ENCODE measurements around the gene C1orf21.

The C1orf21 gene

GRCh38 chr1:184530226-184530625, 143.4 kb downstream of the C1orf21 start:
- no peak overlapping the region for H3K4me3 ChIP-seq (ENCODE audit: low read length)
- no peak overlapping the region for H3K4me2 ChIP-seq (ENCODE audit: low read length)
- peaks cover 14% of the 10 kb centered on the region for H3K4me1 ChIP-seq (ENCODE audit: control insufficient read depth, low read length)
- no peaks in the 10 kb centered on the region for H3K36me3 ChIP-seq (ENCODE audit: control insufficient read depth, low read length)
- peaks cover 3% of the 10 kb centered on the region for H3K27me3 ChIP-seq (ENCODE audit: control insufficient read depth, low read length)
- no peak overlapping the region for H3K27ac ChIP-seq (ENCODE audit: low read depth, low read length)
- H3F3A ChIP-seq (ENCODE audit: control insufficient read depth, insufficient read depth), result no peaks in the 10 kb centered on the region
- H3K9me3 ChIP-seq (ENCODE audit: control insufficient read depth, insufficient read depth, low read length), result no peaks in the 10 kb centered on the region
- TF ChIP-seq CTCF (IDR thresholded peaks at IDR 0.05; ENCODE audit: low read depth, low read length, poor library complexity, severe bottlenecking) (no peak), EZH2phosphoT487 (IDR thresholded peaks at IDR 0.05; ENCODE audit: borderline replicate concordance, low read length) (no peak)
- H3K9me2 ChIP-seq (replicated peaks; ENCODE audit: control insufficient read depth, low read length), result no peaks in the 10 kb centered on the region
- no peaks in the 10 kb centered on the region for H4K20me1 ChIP-seq (ENCODE audit: control insufficient read depth, insufficient read depth, low read depth, low read length)
- H3K79me2 ChIP-seq (ENCODE audit: control insufficient read depth, low read length), result no peaks in the 10 kb centered on the region

- peaks cover 3% of the 10 kb centered on the region for H3K27me3 ChIP-seq (ENCODE audit: control insufficient read depth, low read length)
- no peaks in the 10 kb centered on the region for H3K36me3 ChIP-seq (ENCODE audit: control insufficient read depth, low read length)
- no peaks in the 10 kb centered on the region for H3K9me3 ChIP-seq (ENCODE audit: control insufficient read depth, insufficient read depth, low read length)
- no peak overlapping the region for H3K27ac ChIP-seq (ENCODE audit: low read depth, low read length)
- H3K4me3 ChIP-seq (ENCODE audit: low read length), result no peak overlapping the region
- no peaks in the 10 kb centered on the region for H3K79me2 ChIP-seq (ENCODE audit: control insufficient read depth, low read length)
- no peaks in the 10 kb centered on the region for H3F3A ChIP-seq (ENCODE audit: control insufficient read depth, insufficient read depth)
- H3K4me2 ChIP-seq (ENCODE audit: low read length), result no peak overlapping the region
- TF ChIP-seq EZH2phosphoT487 (IDR thresholded peaks at IDR 0.05; ENCODE audit: borderline replicate concordance, low read length) (no peak), CTCF (IDR thresholded peaks at IDR 0.05; ENCODE audit: low read depth, low read length, poor library complexity, severe bottlenecking) (no peak)
- H4K20me1 ChIP-seq (ENCODE audit: control insufficient read depth, insufficient read depth, low read depth, low read length), result no peaks in the 10 kb centered on the region
- no peaks in the 10 kb centered on the region for H3K9me2 ChIP-seq (replicated peaks; ENCODE audit: control insufficient read depth, low read length)
- H3K4me1 ChIP-seq (ENCODE audit: control insufficient read depth, low read length), result peaks cover 14% of the 10 kb centered on the region
Observed at GRCh38 chr1:184531296-184531695, 144.5 kb downstream of the C1orf21 start.

- H3K27me3 ChIP-seq (ENCODE audit: control insufficient read depth, low read length), result peaks cover 3% of the 10 kb centered on the region
- H3K4me1 ChIP-seq (ENCODE audit: control insufficient read depth, low read length), result peaks cover 14% of the 10 kb centered on the region
- H3K79me2 ChIP-seq (ENCODE audit: control insufficient read depth, low read length), result no peaks in the 10 kb centered on the region
- no peaks in the 10 kb centered on the region for H3K9me3 ChIP-seq (ENCODE audit: control insufficient read depth, insufficient read depth, low read length)
- H3K4me3 ChIP-seq (ENCODE audit: low read length), result no peak overlapping the region
- TF ChIP-seq EZH2phosphoT487 (IDR thresholded peaks at IDR 0.05; ENCODE audit: borderline replicate concordance, low read length) (no peak), CTCF (IDR thresholded peaks at IDR 0.05; ENCODE audit: low read depth, low read length, poor library complexity, severe bottlenecking) (no peak)
- no peaks in the 10 kb centered on the region for H4K20me1 ChIP-seq (ENCODE audit: control insufficient read depth, insufficient read depth, low read depth, low read length)
- H3K36me3 ChIP-seq (ENCODE audit: control insufficient read depth, low read length), result no peaks in the 10 kb centered on the region
- H3K9me2 ChIP-seq (replicated peaks; ENCODE audit: control insufficient read depth, low read length), result no peaks in the 10 kb centered on the region
- H3K27ac ChIP-seq (ENCODE audit: low read depth, low read length), result no peak overlapping the region
- H3F3A ChIP-seq (ENCODE audit: control insufficient read depth, insufficient read depth), result no peaks in the 10 kb centered on the region
- no peak overlapping the region for H3K4me2 ChIP-seq (ENCODE audit: low read length)
Observed at GRCh38 chr1:184532199-184532598, 145.4 kb downstream of the C1orf21 start.

GRCh38 chr1:184533049-184533448, 146.2 kb downstream of the C1orf21 start:
- H3K4me1 ChIP-seq (ENCODE audit: control insufficient read depth, low read length), result peaks cover 14% of the 10 kb centered on the region
- H3K9me3 ChIP-seq (ENCODE audit: control insufficient read depth, insufficient read depth, low read length), result no peaks in the 10 kb centered on the region
- no peak for TF ChIP-seq CTCF (IDR thresholded peaks at IDR 0.05; ENCODE audit: low read depth, low read length, poor library complexity, severe bottlenecking)
- no peak for TF ChIP-seq EZH2phosphoT487 (IDR thresholded peaks at IDR 0.05; ENCODE audit: borderline replicate concordance, low read length)
- no peaks in the 10 kb centered on the region for H3K36me3 ChIP-seq (ENCODE audit: control insufficient read depth, low read length)
- H3F3A ChIP-seq (ENCODE audit: control insufficient read depth, insufficient read depth), result no peaks in the 10 kb centered on the region
- H3K4me3 ChIP-seq (ENCODE audit: low read length), result no peak overlapping the region
- H3K9me2 ChIP-seq (replicated peaks; ENCODE audit: control insufficient read depth, low read length), result no peaks in the 10 kb centered on the region
- H3K27me3 ChIP-seq (ENCODE audit: control insufficient read depth, low read length), result peaks cover 3% of the 10 kb centered on the region
- no peaks in the 10 kb centered on the region for H4K20me1 ChIP-seq (ENCODE audit: control insufficient read depth, insufficient read depth, low read depth, low read length)
- no peak overlapping the region for H3K27ac ChIP-seq (ENCODE audit: low read depth, low read length)
- H3K4me2 ChIP-seq (ENCODE audit: low read length), result no peak overlapping the region
- H3K79me2 ChIP-seq (ENCODE audit: control insufficient read depth, low read length), result no peaks in the 10 kb centered on the region

Data from DOHH2 (cell line).